Ovary (tissue), 9 donors: ENCODE results near the gene MYOM1. TPM values are rescaled to one million over a fixed set of nuclear protein-coding genes. Genes with fewer than 3 reads are reported as not detected.

Experiments
- DNase-seq, 5 donors: peaks; one replicate each; pipeline ENCODE4 v3.0.0-alpha.2; 2019 to 2020
- H3K27ac ChIP-seq, 2 donors: fragments of 200-600 bp; one replicate each; pipeline versions ENCODE4 v1.5.1 to v1.8.0; 2019 to 2022
- H3K27me3 ChIP-seq: fragments of 200-600 bp; one replicate; pipeline ENCODE4 v1.8.0; 2022
- H3K36me3 ChIP-seq: fragments of 200-600 bp; sonication (generic); one replicate; pipeline ENCODE4 v1.5.1; 2019
- H3K4me1 ChIP-seq: one replicate; pipeline ENCODE4 v1.8.1; 2013; ENCODE audit warnings: mild to moderate bottlenecking, moderate library complexity; ENCODE audit not compliant: insufficient read depth
- H3K4me3 ChIP-seq: fragments of 200-600 bp; sonication (generic); one replicate; pipeline ENCODE4 v1.5.1; 2017
- H3K9me3 ChIP-seq, 2 donors: fragments of 200-600 bp in 1 of 2; sonication (generic) in 1 of 2; one replicate each; pipeline versions ENCODE4 v1.5.1 to v1.8.1; 2013 to 2019; ENCODE audit warnings: mild to moderate bottlenecking in 1 of 2, moderate library complexity in 1 of 2
- EP300 ChIP-seq: sonication (generic); formaldehyde crosslinking; IDR thresholded peaks from one replicate; pipeline ENCODE4 v1.6.1; 2017; ENCODE audit warnings: antibody characterized with exemption
- POLR2A ChIP-seq: fragments of 450-650 bp; IDR thresholded peaks from one replicate; pipeline ENCODE4 v1.6.1; 2017; ENCODE audit warnings: antibody characterized with exemption, mild to moderate bottlenecking, moderate library complexity
- WGBS, 3 donors: extraction: QIAGEN DNeasy Blood & Tissue Kit in 1 of 3; methylation state at CpG; one replicate each; pipeline versions ENCODE4 v1.1.5 to v1.1.7; 2013 to 2017; 5-methylcytosine and 5-hydroxymethylcytosine counted together
- intact Hi-C, 4 donors: fragments of 100-400 bp; cut with DNase I; formaldehyde crosslinking; loops; one replicate each; pipeline versions ENCODE4 v1.11.0 to v1.15.1; 2022 to 2023
- polyA plus RNA-seq, 2 donors: library from polyadenylated mRNA; stranded (reverse); fragments of 200-250 nt in 1 of 2; fragments of 350-450 nt in 1 of 2; fragmentation: Illumina TruSeq in 1 of 2; extraction: RNeasy Lipid Tissue Mini Kit (QIAGEN cat#74804) in 1 of 2; gene quantifications; one replicate each; pipeline ENCODE4 v1.2.3, GENCODE V29; 2013 to 2014
- total RNA-seq, 7 donors: library from RNA; depleted of rRNA in 2 of 7; stranded (reverse); fragments of >200 nt in 2 of 7; fragmentation: NEBNext Ultra II Directional in 3 of 7; extraction: Animal tissue kit (Norgen Biotek cat#: 25700) in 3 of 7; gene quantifications; one replicate each; pipeline versions ENCODE4 v1.1.0 to v1.2.4, GENCODE V29; 2016 to 2023
- TF ChIP-seq, protein P1 (sequence below), 3 donors: fragments of 450-650 bp in 2 of 3; fragments of 200-600 bp in 1 of 3; IDR thresholded peaks; one replicate each; pipeline versions ENCODE4 v1.5.1 to v1.8.0; 2016 to 2022; ENCODE audit warnings: antibody characterized with exemption in 3 of 3, mild to moderate bottlenecking in 1 of 3
- donor health status: DM: no; HTN: no; CAD: no; lungs with moderate emphysema.
- donor health status: DM: no; HTN: no; CAD: no.
- donor health status: Bipolar disorder and iron deficiency.
- donor health status: DM: yes; HTN: yes; CAD: no.
- donor health status: DM: no; HTN: no; CAD: no.
- donor health status: DM: yes; HTN: yes; CAD: no.

The MYOM1 gene
- total and polyA plus RNA-seq, 9 donors, result 0.69 to 21.0 (median 3.6) TPM

DNA sequence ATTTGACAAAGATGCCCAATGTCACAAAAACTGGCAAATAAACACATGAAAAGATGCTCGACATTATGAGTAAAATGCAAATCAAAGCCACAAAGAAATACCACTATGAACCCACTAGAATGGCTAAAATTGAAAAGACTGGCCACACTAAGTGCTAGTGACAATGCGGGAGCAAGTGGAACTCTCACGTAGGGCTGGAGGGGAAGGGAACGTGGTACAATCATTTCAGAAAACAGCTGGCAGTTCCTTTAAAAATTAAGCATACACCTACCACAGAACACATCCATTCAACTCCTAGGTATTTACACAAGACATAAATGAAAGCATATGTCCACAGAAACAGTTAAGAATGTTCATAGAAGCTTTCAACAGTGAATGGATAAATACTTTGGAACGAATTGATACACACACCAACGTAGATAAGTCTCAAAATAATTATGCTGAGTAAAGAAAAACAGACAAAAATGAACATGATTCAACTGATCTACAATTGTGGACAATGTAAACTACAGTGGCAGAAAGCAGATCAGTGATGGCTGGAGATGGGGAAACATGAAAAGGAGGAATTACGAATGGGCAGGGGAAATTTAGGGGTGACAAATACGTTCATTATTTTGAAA is 71.7 kb downstream of the MYOM1 start:
- intact Hi-C loops, result no loop called here
- no peaks in the 10 kb centered on the region for H3K36me3 ChIP-seq
- DNase-seq, result no peak
- H3K9me3 ChIP-seq, result no peaks in the 10 kb centered on the region
- TF ChIP-seq POLR2A (no peak), EP300 (no peak)
- TF ChIP-seq, protein P1, sequence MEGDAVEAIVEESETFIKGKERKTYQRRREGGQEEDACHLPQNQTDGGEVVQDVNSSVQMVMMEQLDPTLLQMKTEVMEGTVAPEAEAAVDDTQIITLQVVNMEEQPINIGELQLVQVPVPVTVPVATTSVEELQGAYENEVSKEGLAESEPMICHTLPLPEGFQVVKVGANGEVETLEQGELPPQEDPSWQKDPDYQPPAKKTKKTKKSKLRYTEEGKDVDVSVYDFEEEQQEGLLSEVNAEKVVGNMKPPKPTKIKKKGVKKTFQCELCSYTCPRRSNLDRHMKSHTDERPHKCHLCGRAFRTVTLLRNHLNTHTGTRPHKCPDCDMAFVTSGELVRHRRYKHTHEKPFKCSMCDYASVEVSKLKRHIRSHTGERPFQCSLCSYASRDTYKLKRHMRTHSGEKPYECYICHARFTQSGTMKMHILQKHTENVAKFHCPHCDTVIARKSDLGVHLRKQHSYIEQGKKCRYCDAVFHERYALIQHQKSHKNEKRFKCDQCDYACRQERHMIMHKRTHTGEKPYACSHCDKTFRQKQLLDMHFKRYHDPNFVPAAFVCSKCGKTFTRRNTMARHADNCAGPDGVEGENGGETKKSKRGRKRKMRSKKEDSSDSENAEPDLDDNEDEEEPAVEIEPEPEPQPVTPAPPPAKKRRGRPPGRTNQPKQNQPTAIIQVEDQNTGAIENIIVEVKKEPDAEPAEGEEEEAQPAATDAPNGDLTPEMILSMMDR (IDR thresholded peaks at IDR 0.05), result no peak
- WGBS, 3 donors, result 78 to 87% (median 80%) methylated on average over 8 of the region's 8 CpGs
- no peak overlapping the region for H3K27ac ChIP-seq
- no peaks in the 10 kb centered on the region for H3K27me3 ChIP-seq
- H3K4me1 ChIP-seq, result no peaks in the 10 kb centered on the region
- no peak overlapping the region for H3K4me3 ChIP-seq

- no peak overlapping the region for H3K4me3 ChIP-seq
- intact Hi-C loops, result loop anchor here in 1 of 4 donors (5.0 kb wide), 1 partner anchor 199 kb away; no protein-coding TSS in a partner anchor
- DNase-seq, result no peak
- no peaks in the 10 kb centered on the region for H3K9me3 ChIP-seq
- H3K27ac ChIP-seq, result no peak overlapping the region
- H3K36me3 ChIP-seq, result no peaks in the 10 kb centered on the region
- H3K4me1 ChIP-seq, result peaks cover 2% of the 10 kb centered on the region
- no peaks in the 10 kb centered on the region for H3K27me3 ChIP-seq
- WGBS, 3 donors, result 82 to 86% (median 83%) methylated on average over 10 of the region's 10 CpGs
- TF ChIP-seq, protein P1 (IDR thresholded peaks at IDR 0.05), result no peak
- TF ChIP-seq EP300, result no peak
- TF ChIP-seq POLR2A, result no peak
Measured at GRCh38 chr18:3140986-3141639, 78.7 kb downstream of the MYOM1 start.

- Histone ChIP-seq H3K27me3 (no peaks in the 10 kb centered on the region), H3K27ac (no peak overlapping the region), H3K4me3 (no peak overlapping the region), H3K36me3 (no peaks in the 10 kb centered on the region), H3K4me1 (peaks cover 2% of the 10 kb centered on the region), H3K9me3 (no peaks in the 10 kb centered on the region)
- TF ChIP-seq EP300 (no peak), POLR2A (no peak)
- TF ChIP-seq, protein P1 (IDR thresholded peaks at IDR 0.05), result no peak
- DNase-seq, result no peak
- intact Hi-C loops, result loop anchor here in 1 of 4 donors (5.0 kb wide), 1 partner anchor 198 kb away; no protein-coding TSS in a partner anchor
Measured at GRCh38 chr18:3140342-3140741, 79.4 kb downstream of the MYOM1 start.

GRCh38 chr18:3139406-3139805 is 80.4 kb downstream of the MYOM1 start:
- TF ChIP-seq EP300 (no peak), POLR2A (no peak)
- TF ChIP-seq, protein P1 (IDR thresholded peaks at IDR 0.05), result no peak
- intact Hi-C loops, result no loop called here
- 84 to 89% (median 86%) methylated on average over 5 of the region's 5 CpGs for whole genome bisulfite sequencing, 3 donors

More at GRCh38 chr18:3139406-3139805, 80.4 kb downstream of the MYOM1 start:
- no peak overlapping the region for H3K4me3 ChIP-seq
- H3K36me3 ChIP-seq, result no peaks in the 10 kb centered on the region
- H3K27me3 ChIP-seq, result no peaks in the 10 kb centered on the region
- no peak overlapping the region for H3K27ac ChIP-seq
- H3K4me1 ChIP-seq, result peaks cover 2% of the 10 kb centered on the region
- DNase-seq, result no peak
- no peaks in the 10 kb centered on the region for H3K9me3 ChIP-seq
